SIG-M5 treated with dmso at 0.1 percent for 504 hours (cell line): ENCODE measurements around the gene ADAMTS4.
A peak's percentile ranks its signal among the peaks of the same experiment; 100 is the strongest.

Experiments used
- DNase-seq: peaks from one replicate; lab custom pipeline; 2025; ENCODE audit not compliant: unreplicated experiment; lab: John Stamatoyannopoulos, UW

The ADAMTS4 gene

DNA sequence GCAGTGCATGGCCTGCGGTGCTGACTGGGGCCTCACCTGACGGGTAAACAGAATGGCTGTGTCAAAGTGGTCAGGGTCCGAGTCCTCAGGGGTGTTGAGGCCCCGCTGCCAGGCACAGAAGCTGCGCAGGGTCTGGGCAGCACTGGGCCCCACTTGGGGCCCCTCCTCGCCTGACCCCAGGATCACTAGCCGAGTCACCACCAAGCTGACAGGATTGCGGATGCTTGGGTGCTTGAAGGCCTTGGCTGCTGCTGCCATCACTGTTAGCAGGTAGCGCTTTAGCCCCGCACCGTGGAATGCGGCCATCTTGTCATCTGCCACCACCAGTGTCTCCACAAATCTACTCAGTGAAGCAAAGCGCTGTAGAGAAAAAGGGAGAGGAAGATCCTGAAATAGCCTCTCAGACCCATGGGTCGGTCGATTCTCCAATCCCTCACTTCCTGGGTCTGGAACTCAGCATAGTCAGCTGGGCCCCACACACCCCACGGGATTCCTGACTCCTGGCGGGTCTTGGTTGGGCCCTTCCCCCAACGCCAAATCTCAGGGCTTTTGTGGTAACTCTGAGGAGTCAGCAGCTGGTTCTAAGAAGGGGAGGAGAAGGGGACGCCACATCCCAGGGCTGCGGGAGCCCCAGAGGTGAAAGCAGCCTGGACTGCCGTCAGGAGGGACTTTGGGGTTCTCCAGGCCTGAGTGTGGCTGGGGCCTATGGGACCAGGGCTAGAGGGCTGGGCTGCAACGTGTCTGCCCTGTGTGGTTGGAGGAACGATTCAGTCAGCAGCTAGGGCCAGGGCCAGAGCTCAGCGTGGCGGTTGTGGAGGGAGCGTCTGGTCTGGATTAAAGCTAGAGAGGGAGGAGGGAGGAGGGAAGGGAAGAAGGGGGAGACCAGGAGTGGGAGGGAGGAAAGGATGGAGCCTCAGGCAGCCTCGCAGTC, 2.1 kb downstream of the ADAMTS4 start:
- DNase-seq = no peak

DNA sequence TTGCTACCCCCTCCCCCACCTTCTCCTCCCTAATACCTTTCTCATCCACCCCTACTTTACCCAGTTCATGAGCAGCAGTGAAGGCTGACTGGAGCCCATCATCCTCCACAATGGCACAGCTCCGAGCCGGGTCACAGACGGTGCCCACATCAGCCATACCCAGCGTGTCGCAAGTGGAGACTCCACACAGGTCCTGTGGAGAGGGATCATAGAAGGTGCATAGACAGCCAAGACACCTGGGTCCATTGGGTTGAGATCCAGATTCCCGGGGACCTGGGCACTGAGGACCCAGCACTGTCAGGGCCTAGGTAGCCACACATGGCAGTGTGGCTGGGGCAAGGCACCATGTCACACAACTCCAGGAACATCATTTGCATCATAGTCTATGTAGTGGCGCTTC, 2.7 kb downstream of the ADAMTS4 start:
- DNase-seq = no peak

DNA sequence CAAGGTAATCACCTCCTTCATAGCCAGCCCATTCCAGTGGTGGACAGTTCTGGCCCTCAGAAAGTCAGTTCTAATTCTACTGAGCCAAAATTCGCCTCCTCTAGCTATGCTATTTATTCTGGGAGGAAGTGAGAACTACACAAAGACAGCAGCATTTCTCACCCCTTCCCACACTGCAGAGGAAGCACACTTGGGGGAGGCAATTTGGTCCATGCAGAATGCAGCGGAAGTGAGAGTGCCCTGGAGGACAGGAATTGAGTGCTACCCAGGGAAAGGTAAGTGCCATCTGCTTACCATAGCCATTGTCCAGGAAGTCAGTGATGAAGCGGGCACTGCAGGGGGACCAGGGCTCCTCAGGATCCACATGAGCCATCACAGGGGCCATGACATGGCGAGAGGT, 3.7 kb downstream of the ADAMTS4 start:
- DNase-seq = peak; percentile 86

DNA sequence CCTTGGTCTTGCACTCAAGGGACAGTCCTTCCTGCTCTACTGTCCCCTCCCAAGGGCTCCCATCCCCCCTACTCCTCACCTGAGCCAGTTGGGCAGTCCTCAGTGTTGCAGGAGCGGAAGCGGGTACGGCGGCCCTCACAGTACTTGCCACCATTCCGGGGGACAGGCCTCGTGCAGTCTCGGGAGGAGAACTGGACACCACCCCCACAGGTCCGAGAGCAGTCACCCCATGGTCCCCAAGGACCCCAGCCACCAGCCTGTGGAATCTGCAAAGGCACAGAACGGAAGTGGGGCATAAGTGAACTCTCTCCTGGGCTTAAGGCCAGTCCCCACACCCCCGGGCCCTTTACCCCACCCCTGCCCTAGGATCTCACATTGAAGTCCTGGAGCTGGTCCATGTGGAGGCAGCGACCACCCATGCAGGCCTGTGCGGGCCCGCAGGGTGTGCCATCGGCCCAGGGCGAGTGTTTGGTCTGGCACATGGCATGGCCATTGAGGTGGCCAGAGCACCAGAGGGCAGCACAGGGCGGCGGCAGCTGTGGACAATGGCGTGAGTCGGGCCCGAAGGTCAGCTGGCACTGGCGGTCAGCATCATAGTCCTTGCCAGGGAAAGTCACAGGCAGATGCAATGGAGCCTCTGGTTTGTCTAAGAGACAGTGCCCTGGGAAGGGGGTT, 5.2 kb downstream of the ADAMTS4 start:
- no peak for DNase-seq

DNA sequence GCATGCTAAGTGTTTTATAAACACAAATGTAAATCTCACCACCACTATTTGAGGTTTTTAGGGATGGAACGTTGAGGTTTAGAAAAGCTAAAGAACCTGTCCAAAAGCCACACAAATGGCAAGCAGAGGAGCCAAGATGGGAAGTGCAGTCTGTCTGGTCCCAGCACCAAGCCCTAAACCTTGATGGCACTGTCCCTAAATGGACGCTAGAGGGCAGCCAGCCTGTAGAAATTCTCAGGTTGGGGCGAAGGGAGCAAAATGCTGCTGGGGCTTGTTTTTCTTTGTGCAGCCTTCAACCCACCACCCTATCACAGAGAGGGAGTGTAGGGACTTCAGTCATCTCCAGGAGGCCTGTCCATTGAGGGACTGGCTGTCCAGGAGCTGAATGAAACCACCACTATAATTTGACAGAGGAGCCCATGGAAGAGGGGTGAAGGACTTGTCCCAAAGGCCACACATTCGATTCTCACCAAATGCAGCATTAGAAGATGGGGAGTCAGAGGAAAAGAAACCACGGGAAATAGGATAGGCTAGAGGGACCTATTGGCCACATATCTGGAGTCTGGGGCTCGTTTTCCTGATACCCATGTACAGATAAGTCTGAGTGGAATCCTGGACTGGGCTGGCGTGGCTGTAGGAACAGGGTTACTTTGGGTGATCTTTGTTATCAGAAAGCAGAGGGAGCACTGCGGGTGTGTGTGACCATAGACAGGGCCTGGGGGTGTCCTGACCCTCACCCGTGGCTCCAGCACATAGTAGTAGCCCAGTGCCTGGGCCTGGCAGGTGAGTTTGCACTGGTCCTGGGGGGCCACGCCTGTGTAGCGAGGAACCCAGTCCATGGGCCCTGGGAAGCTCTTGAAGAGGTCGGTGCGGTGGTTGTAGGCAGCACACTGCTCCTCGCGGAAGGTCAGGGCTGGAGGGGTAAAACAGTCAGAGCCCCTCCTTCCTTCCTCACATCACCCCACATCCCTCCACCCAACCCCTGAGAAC, 6.1 kb downstream of the ADAMTS4 start:
- DNase-seq = peak; percentile 92

DNA sequence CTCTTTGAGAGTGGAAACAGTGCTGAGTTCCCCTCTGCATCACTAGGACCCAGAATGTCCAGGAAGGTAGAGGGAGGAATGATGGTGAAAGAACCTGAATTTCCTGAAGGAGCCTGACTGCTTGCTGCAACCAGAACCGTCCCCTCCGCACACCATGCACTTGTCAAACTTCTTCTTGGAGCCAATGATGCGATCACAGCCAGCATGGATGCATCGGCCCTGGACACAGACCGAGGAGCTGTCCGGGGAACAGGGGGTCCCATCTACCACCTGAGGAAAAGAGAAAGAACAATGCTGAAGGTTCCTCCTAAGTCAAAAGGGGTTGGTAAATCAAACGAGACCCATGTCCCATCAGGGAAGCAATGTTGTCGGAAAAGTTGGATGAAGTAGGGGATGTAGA, 6.9 kb downstream of the ADAMTS4 start:
- DNase-seq = no peak

DNA sequence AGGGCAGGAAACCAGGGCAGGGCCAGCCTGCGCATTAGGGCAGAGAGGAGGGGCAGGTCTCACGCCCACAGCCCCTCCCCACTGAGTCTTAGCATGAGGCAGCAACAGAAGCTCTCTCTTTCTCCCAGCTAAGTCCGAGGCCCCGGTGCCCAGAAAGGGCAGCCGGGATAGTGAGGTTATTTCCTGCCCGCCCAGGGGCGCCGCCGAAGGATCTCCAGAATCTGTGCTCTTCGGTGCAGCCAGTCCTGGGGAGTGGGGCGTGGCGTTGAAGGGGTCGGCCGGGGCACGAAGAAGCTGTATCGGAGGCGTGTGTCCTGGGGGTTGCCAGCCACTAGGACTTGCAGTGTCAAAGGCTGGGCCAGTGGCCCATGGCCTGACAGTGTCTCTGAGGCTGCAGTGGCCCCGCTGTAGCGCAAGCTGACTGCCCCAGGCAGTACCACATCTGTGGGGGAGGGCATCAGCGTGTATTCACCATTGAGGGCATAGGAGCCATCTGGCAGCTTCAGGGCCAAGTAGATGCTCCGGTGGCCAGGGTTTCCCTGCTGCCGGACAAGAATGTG, 7.8 kb downstream of the ADAMTS4 start:
- no peak for DNase-seq

DNA sequence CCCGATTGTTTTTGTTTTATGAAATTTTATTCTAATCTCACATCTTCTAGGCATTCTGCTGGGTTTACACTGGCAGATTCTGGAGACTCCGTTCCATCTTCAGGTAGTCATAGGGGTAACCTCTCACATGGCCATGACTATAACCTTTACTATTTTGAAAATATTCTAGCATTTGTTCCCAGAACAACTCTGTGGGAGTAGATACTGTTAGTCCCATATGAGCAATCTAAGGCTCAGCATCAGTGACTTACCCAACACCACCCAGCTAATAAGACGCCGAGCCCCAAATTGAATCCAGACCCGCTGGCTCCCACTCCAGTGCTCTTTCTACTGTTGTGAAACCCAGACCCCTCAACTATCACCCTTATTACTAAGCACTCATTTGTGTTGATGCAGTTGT, 9.8 kb downstream of the ADAMTS4 start:
- DNase-seq = no peak

DNA sequence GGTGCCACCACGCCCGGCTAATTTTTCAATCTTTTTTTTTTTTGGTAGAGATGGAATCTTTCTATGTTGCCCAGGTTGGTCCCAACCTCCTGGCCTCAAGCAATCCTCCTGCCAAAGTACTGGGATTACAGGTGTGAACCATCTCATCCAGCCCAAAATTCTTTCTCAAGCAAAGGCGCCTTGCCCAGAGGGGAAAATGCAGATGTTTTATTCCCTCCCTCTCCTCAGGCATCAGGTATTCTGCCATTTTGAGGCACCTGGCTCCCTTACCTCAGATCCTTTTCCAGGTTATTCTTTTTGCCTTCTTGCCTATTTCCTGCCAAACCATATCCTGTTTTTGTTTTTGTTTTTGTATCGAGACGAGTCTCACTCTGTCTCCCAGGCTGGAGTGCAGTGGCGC, 10.5 kb downstream of the ADAMTS4 start:
- no peak for DNase-seq

DNA sequence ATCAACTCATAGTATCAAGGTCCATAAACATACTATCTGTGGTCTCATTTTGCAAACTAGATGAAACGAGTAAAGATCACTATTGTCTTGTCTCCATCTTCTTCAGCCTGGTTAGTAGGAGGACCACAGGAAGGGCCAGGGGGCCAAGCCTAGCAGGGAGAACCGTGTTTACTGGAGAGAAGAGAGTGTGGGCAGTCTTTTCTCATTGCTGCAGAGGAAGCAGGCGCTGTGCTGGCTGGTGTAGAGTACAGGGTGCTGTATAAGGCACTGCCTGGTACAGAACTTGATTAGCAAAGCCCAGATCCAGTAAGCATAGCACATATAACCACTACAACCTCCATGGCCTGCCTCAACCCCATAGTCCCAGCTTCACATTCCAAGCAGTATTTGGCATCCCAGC, 11.5 kb downstream of the ADAMTS4 start:
- DNase-seq = no peak

DNA sequence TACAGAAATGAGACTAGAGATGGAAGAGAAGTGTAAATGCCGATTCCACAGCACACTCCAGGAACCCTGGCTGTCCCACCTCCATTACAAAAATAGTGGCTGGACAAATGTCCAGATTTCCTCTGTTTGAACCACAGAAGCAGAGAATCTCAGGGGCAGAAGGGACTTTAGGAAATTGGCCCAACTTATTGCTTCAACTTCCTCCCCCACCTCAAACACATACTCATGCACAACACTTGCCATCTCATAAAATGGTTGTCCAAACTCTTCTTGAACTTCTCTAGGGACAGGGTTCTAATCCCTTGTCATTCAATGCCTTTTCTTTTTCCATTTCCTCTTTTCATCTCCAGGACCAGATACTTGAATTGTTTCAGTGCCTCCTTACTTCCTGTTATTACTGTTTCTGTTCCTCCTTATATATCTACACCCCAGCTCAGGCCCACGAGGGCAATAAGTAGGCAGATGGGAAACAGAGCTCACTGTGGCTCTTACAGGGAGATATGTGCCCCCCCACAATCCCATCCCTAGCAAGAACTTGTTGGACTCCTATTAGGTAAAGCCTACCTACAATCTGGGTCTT, 13.0 kb downstream of the ADAMTS4 start:
- DNase-seq = peak; percentile 100

DNA sequence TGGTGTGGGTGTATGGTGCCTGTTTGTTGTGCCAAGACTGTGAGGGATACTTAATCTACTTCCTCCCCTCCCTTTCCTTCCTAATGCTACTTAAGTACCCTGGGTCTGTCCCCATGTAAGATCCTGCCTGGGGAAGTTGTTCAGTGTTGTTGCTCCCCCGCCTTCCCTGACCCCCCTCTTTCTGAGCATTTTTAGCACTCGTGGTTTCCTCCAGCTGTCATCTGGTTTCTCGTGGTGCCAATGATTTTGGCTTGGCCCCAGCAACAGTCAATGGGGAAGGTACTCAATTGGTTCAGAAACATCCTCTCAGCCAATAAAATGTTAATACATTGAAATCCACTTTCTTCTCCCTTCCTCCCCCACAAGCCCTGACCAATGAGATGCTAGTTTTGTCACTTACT, 13.6 kb downstream of the ADAMTS4 start:
- DNase-seq = peak; percentile 99

DNA sequence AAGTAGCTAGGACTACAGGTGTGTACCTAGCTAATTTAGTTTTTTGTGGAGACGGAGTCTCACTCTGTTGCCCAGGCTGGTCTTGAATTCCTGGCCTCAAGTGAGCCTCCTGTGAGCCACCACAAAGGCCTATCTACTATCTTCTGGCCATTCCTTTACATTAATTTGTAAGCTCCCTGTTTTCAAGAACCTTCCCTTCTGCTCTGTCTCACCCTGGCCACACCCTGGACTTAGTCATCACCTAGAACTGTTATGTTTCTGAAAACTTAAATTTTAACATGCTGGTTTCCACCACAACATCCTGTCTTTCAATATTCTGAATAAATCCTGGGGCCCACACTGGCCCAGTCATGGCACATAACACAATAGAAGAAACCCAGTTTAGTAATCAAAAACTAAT, 16.6 kb downstream of the ADAMTS4 start:
- peak; percentile 87 for DNase-seq

DNA sequence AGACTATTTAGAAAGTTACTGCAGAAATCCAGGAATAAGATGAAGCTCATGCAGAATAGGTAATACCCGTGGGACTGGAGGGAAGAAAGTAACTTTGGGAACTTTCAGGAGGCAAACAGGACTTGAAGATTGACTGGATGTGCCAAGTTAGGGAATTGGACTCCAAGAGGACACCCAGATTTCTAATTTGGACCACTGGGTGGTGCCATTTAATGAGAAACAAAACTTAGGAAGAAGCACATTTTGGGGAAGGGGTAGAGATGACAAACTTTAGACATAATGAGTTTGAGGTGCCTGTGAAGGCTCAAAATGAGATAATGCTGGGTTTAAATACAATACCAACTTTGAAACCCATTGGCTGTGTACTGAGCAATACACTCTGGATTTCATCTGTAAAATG, 18.2 kb downstream of the ADAMTS4 start:
- DNase-seq = peak; percentile 44

DNA sequence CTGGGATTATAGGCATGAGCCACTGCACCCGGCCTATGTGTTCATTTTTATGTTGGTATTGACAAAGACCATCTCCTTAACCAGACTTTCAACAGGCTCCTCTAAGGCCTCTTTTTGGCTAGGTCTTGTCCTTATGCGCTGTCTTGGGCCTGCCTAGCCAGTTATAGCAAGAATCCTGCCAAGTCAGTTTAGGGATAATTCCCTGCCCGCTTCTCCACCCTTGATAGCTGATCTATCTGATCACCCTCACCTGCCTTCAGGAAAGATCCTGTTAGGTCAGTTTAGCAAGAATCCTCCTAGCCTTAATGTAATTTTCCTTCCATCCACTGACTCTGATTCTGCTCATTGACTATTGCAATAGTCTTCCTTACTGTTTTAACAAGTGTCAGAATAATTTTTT, 19.2 kb downstream of the ADAMTS4 start:
- DNase-seq = no peak

DNA sequence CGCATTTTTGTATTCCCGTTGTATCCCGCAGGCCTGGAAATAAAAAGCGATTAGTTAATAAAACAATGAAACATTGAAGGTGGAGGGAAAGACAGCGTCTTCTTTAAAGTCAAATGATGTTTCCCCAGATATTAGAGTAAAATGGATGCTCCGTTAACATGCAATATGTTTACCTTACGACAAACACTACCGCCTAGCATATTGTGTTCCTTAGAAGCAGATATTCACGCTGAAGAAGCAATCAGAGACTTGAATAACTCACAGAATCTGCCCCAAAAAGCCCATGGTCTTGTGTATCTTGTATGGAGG, 21.0 kb downstream of the ADAMTS4 start:
- no peak for DNase-seq

DNA sequence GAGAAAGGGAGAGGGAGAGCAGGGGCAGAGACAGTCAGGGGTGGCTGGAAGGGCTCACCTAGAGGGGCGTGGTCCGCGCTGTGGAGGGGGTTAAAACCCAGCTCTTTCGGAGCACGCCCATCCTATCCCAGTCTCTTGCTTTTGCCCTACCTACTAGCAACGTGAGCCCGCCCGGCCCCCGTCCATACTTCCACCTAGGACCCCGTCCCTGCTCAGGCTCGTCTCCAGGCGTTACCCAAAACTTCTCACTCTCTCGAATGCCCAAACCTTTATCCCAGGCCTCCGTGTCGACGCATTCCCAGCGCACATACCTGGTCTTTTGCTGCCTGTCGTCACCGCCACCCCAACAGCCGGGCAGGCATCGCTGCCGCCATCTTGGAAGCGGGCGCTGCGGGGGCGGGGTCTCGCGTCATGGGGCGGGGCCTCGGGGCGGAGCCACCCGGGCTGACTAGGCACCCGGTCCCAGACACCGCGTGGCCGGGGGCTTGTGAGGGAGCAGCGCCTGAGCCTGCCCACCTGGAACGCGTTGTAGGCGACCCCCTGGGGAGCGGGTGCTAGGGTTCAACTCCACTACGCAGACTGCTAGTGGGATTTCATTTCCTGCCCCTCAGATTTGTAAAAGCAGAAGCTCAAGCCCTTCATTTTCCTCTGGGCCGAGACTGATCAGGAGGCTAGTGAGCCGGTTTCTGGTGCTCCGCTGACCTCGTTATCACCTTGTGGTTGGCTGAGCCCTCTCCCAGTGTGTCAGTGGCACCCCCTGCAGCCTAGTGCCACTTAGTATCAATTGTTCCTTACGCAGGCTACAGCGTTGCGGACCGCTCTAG, 21.5 kb downstream of the ADAMTS4 start, which contains the start of gene B4GALT3:
Gene B4GALT3 (minus strand): TSS at position 396 of the 824 bp plus-strand sequence. CDS start 1,447 bp downstream, outside the sequence.
- peak; percentile 77 for DNase-seq

DNA sequence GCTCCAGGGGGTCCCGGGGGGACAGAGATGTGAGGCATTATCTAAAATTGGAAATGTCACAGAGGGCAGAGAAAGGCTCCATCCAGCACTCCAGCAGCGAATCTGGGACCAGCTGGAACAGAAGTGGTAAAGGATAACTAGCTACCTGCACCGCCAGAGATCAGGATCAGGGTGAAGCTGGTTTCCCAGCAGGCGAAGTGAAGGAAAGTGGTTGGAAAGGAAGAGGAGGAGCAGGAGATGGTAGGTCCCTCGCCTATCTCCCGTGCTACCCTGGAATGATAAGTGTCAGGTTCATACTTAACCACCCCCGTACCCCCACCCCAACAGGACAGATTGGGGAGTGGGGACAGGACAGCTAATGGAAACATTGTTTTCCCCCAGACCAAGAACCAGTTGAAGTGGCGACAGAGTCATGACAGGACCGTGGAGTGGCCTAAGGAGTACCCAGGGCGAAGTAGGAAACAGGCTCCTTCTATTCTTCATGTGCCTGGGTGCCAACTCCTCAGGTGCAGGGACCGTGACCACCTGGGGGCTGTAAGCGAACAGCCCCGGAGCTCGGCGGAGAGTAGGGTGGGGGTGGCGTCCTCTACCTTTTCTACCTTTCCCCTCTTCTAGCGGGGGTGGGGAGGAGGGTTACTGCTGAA, 22.3 kb downstream of the ADAMTS4 start:
- no peak for DNase-seq

DNA sequence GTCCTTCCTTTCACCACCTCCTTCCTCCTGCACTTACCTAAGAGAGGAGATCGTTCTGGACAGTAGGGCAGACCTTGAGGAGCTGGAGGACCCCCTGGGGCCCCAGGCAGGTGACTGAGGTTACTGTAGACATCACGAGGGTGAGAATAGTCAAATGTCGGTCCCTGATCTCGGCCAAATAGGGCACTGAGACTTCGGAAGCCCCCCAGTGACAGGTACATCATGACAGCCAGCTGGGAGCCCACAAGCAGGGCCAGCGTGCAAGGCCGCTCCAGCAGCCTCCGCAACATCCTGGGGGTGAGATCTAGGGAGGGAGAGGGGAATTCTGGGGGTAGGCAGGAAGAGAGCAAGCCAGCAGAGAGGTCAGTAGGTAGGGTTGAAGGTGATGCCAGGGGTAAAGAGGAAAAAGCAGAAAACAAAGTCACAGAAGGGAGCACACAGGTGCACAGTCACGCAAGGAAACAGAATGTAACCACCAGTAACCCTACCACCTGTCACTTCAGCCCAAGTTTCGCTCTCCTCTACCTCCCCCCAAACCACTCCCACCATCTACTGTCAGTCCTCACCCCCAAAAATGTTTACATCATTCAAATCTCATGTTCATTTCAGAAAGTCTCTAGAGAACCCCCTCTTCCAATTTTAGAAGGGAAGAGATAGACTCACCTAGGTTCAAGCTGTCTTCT, 22.9 kb downstream of the ADAMTS4 start:
- DNase-seq = no peak
